Uterus (tissue), 2 donors: Measurements from ENCODE around the gene TCTN2.

Experiments
- CTCF ChIP-seq, 4 experiments: fragments of 200-600 bp in 2 of 4; fragments of 450-650 bp in 2 of 4; sonication (generic) in 2 of 4; IDR thresholded peaks; one replicate each; pipeline ENCODE4 v1.5.1; 2016 to 2019; ENCODE audit warnings: antibody characterized with exemption in 4 of 4, mild to moderate bottlenecking in 2 of 4, moderate library complexity in 1 of 4
- POLR2A ChIP-seq, 2 donors: fragments of 450-650 bp; IDR thresholded peaks; one replicate each; pipeline ENCODE4 v1.6.1; 2016; ENCODE audit warnings: antibody characterized with exemption in 2 of 2, mild to moderate bottlenecking in 1 of 2, moderate library complexity in 1 of 2

- no peak for TF ChIP-seq CTCF (IDR thresholded peaks at IDR 0.05)
- no peak for TF ChIP-seq POLR2A (IDR thresholded peaks at IDR 0.05)
Measured at GRCh38 chr12:123757561-123757960, 86.6 kb downstream of the TCTN2 start.
